ENCODE results near the gene ULK4.

DNA sequence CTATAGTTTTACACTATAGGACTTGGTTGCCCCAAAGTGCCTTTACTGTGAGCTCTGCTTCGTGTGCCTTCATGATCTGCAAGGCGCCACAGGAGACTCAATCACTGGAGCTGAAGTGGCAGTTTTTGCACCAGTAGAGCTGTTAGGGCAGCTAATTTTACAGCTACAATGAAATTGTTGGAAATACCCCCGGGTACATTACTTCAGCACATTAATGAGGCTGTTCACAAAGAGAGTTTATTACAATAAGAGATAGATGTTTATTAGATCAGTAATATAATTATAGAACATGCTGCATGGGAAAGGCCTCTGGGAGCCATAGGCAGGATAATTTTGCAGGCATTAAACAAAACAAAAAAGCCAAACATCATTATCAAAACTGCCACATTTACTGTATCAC is 531.5 kb downstream of the ULK4 start:
- TF ChIP-seq, protein P1, sequence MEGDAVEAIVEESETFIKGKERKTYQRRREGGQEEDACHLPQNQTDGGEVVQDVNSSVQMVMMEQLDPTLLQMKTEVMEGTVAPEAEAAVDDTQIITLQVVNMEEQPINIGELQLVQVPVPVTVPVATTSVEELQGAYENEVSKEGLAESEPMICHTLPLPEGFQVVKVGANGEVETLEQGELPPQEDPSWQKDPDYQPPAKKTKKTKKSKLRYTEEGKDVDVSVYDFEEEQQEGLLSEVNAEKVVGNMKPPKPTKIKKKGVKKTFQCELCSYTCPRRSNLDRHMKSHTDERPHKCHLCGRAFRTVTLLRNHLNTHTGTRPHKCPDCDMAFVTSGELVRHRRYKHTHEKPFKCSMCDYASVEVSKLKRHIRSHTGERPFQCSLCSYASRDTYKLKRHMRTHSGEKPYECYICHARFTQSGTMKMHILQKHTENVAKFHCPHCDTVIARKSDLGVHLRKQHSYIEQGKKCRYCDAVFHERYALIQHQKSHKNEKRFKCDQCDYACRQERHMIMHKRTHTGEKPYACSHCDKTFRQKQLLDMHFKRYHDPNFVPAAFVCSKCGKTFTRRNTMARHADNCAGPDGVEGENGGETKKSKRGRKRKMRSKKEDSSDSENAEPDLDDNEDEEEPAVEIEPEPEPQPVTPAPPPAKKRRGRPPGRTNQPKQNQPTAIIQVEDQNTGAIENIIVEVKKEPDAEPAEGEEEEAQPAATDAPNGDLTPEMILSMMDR (IDR thresholded peaks at IDR 0.05; ENCODE audit: low read depth, low read length) = no peak
- TF ChIP-seq EZH2phosphoT487 (IDR thresholded peaks at IDR 0.05; ENCODE audit: low read depth) = no peak

Measured in OCI-LY3 (cell line).